ENCODE results near the gene TMEM92.

The TMEM92 gene

GRCh38 chr17:50274142-50274896 lies at the start of gene TMEM92:
TMEM92 (plus strand) TSS chr17:50274466; CDS start chr17:50274502, 36 bp downstream.
- H3K4me3 ChIP-seq = peak within 1 kb of the TSS; percentile 19
- peaks cover 20% of the 10 kb centered on the region for H3K27me3 ChIP-seq (ENCODE audit: low read depth)
- H3K9me3 ChIP-seq = no peaks in the 10 kb centered on the region
- H3K36me3 ChIP-seq (replicated peaks) = no peaks in the 10 kb centered on the region
- peak; percentile 62 to 86 for DNase-seq (ENCODE audit: low spot score in 2 of 2)
- in situ Hi-C loops (cut with MboI; ENCODE audit: low sequenced_read_pairs) = no loop called here
- H3K4me1 ChIP-seq = peaks cover 2% of the 10 kb centered on the region; the same call in 1 of the 2 replicates

- Histone ChIP-seq H3K4me3 (no peak overlapping the region), H3K4me1 (no peaks in the 10 kb centered on the region), H3K36me3 (replicated peaks) (no peaks in the 10 kb centered on the region), H3K9me3 (peaks cover 5% of the 10 kb centered on the region; the same call in 1 of the 2 replicates), H3K27me3 (ENCODE audit: low read depth) (0 out of 2 replicates have a peak, but pooled peaks cover 6% of the 10 kb centered on the region)
- in situ Hi-C loops (cut with MboI; ENCODE audit: low sequenced_read_pairs) = no loop called here
- no peak for DNase-seq (ENCODE audit: low spot score in 2 of 2)
Measured at GRCh38 chr17:50225701-50226240, 48.5 kb upstream of the TMEM92 start.

- DNase-seq (ENCODE audit: low spot score in 2 of 2) = no peak
- Histone ChIP-seq H3K36me3 (replicated peaks) (no peaks in the 10 kb centered on the region), H3K4me3 (no peak overlapping the region), H3K4me1 (no peaks in the 10 kb centered on the region), H3K9me3 (no peaks in the 10 kb centered on the region), H3K27me3 (ENCODE audit: low read depth) (peaks cover 10% of the 10 kb centered on the region)
- in situ Hi-C loops (cut with MboI; ENCODE audit: low sequenced_read_pairs) = no loop called here
Measured at GRCh38 chr17:50234581-50234980, 39.7 kb upstream of the TMEM92 start.

- no peak for DNase-seq (ENCODE audit: low spot score in 2 of 2)
- in situ Hi-C loops (cut with MboI; ENCODE audit: low sequenced_read_pairs) = no loop called here
- H3K36me3 ChIP-seq (replicated peaks) = no peaks in the 10 kb centered on the region
- no peak overlapping the region for H3K4me3 ChIP-seq
- H3K4me1 ChIP-seq = no peaks in the 10 kb centered on the region
- H3K9me3 ChIP-seq = no peaks in the 10 kb centered on the region
- peaks cover 10% of the 10 kb centered on the region for H3K27me3 ChIP-seq (ENCODE audit: low read depth)
Measured at GRCh38 chr17:50237901-50238300, 36.4 kb upstream of the TMEM92 start.

- in situ Hi-C loops (cut with MboI; ENCODE audit: low sequenced_read_pairs) = no loop called here
- Histone ChIP-seq H3K4me3 (no peak overlapping the region), H3K9me3 (no peaks in the 10 kb centered on the region), H3K4me1 (no peaks in the 10 kb centered on the region), H3K27me3 (ENCODE audit: low read depth) (peaks cover 10% of the 10 kb centered on the region), H3K36me3 (replicated peaks) (no peaks in the 10 kb centered on the region)
- DNase-seq (ENCODE audit: low spot score in 2 of 2) = no peak
Measured at GRCh38 chr17:50238601-50239280, 35.5 kb upstream of the TMEM92 start.

- no peak for DNase-seq (ENCODE audit: low spot score in 2 of 2)
- no peaks in the 10 kb centered on the region for H3K9me3 ChIP-seq
- no peaks in the 10 kb centered on the region for H3K4me1 ChIP-seq
- no peak overlapping the region for H3K4me3 ChIP-seq
- peaks cover 10% of the 10 kb centered on the region for H3K27me3 ChIP-seq (ENCODE audit: low read depth)
- H3K36me3 ChIP-seq (replicated peaks) = no peaks in the 10 kb centered on the region
- in situ Hi-C loops (cut with MboI; ENCODE audit: low sequenced_read_pairs) = no loop called here
Measured at GRCh38 chr17:50239937-50240336, 34.3 kb upstream of the TMEM92 start.

GRCh38 chr17:50240851-50241250 lies 33.4 kb upstream of the TMEM92 start:
- in situ Hi-C loops (cut with MboI; ENCODE audit: low sequenced_read_pairs) = no loop called here
- no peak for DNase-seq (ENCODE audit: low spot score in 2 of 2)
- H3K36me3 ChIP-seq (replicated peaks) = no peaks in the 10 kb centered on the region
- peaks cover 10% of the 10 kb centered on the region for H3K27me3 ChIP-seq (ENCODE audit: low read depth)
- H3K4me1 ChIP-seq = no peaks in the 10 kb centered on the region
- H3K9me3 ChIP-seq = no peaks in the 10 kb centered on the region
- H3K4me3 ChIP-seq = no peak overlapping the region

GRCh38 chr17:50241431-50241830 lies 32.8 kb upstream of the TMEM92 start:
- no peaks in the 10 kb centered on the region for H3K9me3 ChIP-seq
- H3K36me3 ChIP-seq (replicated peaks) = no peaks in the 10 kb centered on the region
- DNase-seq (ENCODE audit: low spot score in 2 of 2) = no peak
- no peaks in the 10 kb centered on the region for H3K4me1 ChIP-seq
- peaks cover 10% of the 10 kb centered on the region for H3K27me3 ChIP-seq (ENCODE audit: low read depth)
- in situ Hi-C loops (cut with MboI; ENCODE audit: low sequenced_read_pairs) = no loop called here
- H3K4me3 ChIP-seq = no peak overlapping the region

GRCh38 chr17:50244771-50245170 lies 29.5 kb upstream of the TMEM92 start:
- Histone ChIP-seq H3K36me3 (replicated peaks) (no peaks in the 10 kb centered on the region), H3K27me3 (ENCODE audit: low read depth) (no peaks in the 10 kb centered on the region; the same call in 1 of the 2 replicates), H3K9me3 (no peaks in the 10 kb centered on the region), H3K4me1 (no peaks in the 10 kb centered on the region), H3K4me3 (no peak overlapping the region)
- no peak for DNase-seq (ENCODE audit: low spot score in 2 of 2)
- in situ Hi-C loops (cut with MboI; ENCODE audit: low sequenced_read_pairs) = no loop called here

- H3K9me3 ChIP-seq = no peaks in the 10 kb centered on the region
- H3K4me1 ChIP-seq = no peaks in the 10 kb centered on the region
- no peak for DNase-seq (ENCODE audit: low spot score in 2 of 2)
- no peaks in the 10 kb centered on the region for H3K36me3 ChIP-seq (replicated peaks)
- no peak overlapping the region for H3K4me3 ChIP-seq
- no peaks in the 10 kb centered on the region; the same call in 1 of the 2 replicates for H3K27me3 ChIP-seq (ENCODE audit: low read depth)
- in situ Hi-C loops (cut with MboI; ENCODE audit: low sequenced_read_pairs) = no loop called here
Measured at GRCh38 chr17:50248255-50248654, 26.0 kb upstream of the TMEM92 start.

- in situ Hi-C loops (cut with MboI; ENCODE audit: low sequenced_read_pairs) = no loop called here
- Histone ChIP-seq H3K4me3 (no peak overlapping the region), H3K27me3 (ENCODE audit: low read depth) (no peaks in the 10 kb centered on the region; the same call in 1 of the 2 replicates), H3K36me3 (replicated peaks) (no peaks in the 10 kb centered on the region), H3K9me3 (no peaks in the 10 kb centered on the region), H3K4me1 (no peaks in the 10 kb centered on the region)
- no peak for DNase-seq (ENCODE audit: low spot score in 2 of 2)
Measured at GRCh38 chr17:50252781-50253180, 21.5 kb upstream of the TMEM92 start.

- in situ Hi-C loops (cut with MboI; ENCODE audit: low sequenced_read_pairs) = no loop called here
- Histone ChIP-seq H3K27me3 (ENCODE audit: low read depth) (no peaks in the 10 kb centered on the region; the same call in 1 of the 2 replicates), H3K36me3 (replicated peaks) (no peaks in the 10 kb centered on the region), H3K4me1 (no peaks in the 10 kb centered on the region), H3K4me3 (no peak overlapping the region), H3K9me3 (no peaks in the 10 kb centered on the region)
- DNase-seq (ENCODE audit: low spot score in 2 of 2) = no peak
Measured at GRCh38 chr17:50255766-50256635, 18.3 kb upstream of the TMEM92 start.

- Histone ChIP-seq H3K9me3 (no peaks in the 10 kb centered on the region), H3K4me1 (no peaks in the 10 kb centered on the region), H3K27me3 (ENCODE audit: low read depth) (no peaks in the 10 kb centered on the region; the same call in 1 of the 2 replicates), H3K36me3 (replicated peaks) (no peaks in the 10 kb centered on the region), H3K4me3 (no peak overlapping the region)
- in situ Hi-C loops (cut with MboI; ENCODE audit: low sequenced_read_pairs) = no loop called here
- no peak for DNase-seq (ENCODE audit: low spot score in 2 of 2)
Measured at GRCh38 chr17:50256826-50257618, 17.2 kb upstream of the TMEM92 start.
